GM19023 (cell line): Measurements from ENCODE around the gene COQ10A.

ENCODE experiments used
- ATAC-seq: cut with Tn5 transposase; IDR thresholded peaks from one replicate; pipeline ENCODE4 v1.9.1; 2021; ENCODE audit warnings: mild to moderate bottlenecking, moderate library complexity; ENCODE audit not compliant: unreplicated experiment

Gene COQ10A

DNA sequence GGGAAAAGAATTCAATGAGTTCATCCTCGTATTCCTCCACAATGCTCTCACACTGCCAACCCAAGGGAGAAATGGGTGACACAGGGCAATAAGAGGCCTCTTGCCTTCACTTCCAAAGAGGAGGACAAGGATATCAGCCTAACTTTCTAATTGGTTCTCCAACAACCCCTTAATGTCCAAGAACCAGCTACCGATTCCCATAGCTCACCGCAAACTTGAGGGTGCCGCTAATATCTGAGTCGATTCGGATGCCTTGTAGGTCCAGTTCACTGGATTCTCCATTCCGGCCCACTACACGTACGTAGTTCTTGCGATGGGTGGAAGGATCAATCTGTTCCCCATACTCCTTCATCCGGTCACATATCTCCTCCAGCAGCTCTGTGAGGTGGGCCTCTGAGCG is 44.3 kb downstream of the COQ10A start:
- ATAC-seq, result no peak

DNA sequence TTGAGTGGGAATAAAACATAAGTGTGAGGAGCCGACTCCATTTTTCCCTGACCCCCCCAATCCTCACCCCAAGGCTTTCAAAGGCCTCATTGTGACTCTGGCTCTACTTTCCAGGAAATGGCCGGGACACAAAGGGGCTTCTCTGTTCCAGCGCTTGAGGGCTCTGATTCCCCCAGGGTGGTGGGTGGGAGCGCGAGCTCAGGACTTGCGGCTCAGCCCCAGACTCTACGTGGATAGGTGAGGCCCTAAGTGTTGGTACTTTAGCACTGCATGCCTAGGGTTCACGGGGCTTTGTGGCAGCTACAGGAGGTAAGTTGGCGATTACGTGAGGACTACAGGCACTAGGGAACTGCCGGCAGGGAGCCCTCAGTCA is 48.5 kb downstream of the COQ10A start:
- ATAC-seq, result no peak

GRCh38 chr12:56315622-56316473 is 49.1 kb downstream of the COQ10A start, which contains the start of gene CNPY2:
Gene CNPY2, minus strand, starts transcription at chr12:56315988. Its CDS starts 771 bp downstream, at chr12:56315217.
- peak; percentile 89 for ATAC-seq

GRCh38 chr12:56317675-56318074 is 50.9 kb downstream of the COQ10A start:
- ATAC-seq, result no peak
